Measurements from ENCODE around the gene OTOGL.

Gene OTOGL

DNA sequence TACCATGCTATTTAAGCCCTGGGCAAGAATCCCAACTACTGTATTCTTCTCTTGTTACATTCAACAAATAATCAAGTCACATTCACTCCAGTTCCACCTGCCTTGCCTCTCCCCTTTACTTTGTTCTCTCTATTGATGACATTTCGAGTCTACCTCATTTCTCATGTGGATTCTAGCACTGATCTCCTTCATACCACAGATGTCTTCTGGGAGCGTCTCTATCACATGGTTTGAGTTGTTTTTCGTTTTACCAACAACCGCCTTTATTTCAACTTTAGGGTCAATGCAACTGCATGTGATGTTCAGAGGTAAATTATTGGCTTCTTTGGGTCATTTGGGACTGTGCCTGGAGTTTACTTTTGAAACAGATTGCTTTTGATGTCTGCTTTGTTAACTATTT is 40.7 kb downstream of the OTOGL start:
- no peak for DNase-seq

DNA sequence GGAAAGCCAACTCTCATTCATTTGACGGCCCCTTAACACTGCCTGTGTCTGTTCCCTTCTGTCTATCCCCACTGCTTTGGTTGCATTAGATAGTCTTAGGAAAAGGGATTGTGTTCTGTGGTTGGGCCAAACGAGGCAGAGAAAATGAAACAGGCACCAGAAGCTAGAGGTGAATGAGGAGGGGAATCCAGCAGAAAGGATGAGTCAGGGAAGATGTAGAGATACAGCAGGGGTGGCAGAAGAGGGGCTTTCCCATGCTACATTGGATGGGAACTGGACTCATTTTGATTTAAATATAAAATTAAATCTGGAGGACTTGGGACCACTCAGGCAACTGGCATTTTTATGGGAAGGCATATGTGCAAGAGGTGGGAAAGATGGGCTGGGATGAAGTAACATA is 43.3 kb downstream of the OTOGL start:
- no peak for DNase-seq

DNA sequence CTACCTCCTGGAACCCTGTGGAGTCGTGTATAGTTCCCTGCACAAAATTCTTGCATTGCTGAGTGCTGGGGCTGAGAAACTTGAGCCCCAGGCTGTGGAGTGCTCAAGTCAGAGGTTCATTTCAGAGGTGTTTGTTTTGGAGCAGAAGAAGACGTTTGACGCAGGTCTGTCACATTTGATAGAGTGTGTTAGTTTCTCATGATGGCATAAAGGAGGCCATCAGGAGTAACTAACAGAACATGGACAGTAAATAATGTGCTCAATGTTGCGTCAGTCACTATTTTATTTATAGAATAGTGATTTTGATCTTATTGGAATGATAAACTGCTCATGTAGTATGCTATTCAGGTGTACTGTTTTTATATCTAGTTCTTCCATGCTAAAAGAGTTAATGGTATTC is 44.2 kb downstream of the OTOGL start:
- DNase-seq = no peak

DNA sequence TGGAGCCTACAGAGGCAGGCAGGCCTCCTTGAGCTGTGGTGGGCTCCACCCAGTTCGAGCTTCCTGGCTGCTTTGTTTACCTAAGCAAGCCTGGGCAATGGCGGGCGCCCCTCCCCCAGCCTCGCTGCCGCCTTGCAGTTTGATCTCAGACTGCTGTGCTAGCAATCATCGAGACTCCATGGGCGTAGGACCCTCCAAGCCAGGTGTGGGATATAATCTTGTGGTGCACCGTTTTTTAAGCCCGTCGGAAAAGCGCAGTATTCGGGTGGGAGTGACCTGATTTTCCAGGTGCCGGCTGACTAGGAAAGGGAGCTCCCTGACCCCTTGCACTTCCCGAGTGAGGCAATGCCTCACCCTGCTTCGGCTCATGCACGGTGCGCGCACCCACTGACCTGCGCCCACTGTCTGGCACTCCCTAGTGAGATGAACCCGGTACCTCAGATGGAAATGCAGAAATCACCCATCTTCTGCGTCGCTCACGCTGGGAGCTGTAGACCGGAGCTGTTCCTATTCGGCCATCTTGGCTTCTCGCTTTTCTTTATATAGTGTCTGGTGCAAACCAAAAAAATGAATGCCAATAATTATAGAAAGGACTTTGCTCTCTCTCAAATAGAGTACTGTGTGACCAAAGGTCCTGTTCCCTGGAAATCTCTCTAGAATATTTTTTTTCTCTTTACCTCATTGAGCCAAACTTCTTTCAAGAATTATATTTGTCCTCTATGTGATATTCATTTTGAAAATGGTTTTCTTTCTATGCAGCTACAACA is 50.4 kb downstream of the OTOGL start:
- peak in 1 of 2 experiments; percentile 38 for DNase-seq

DNA sequence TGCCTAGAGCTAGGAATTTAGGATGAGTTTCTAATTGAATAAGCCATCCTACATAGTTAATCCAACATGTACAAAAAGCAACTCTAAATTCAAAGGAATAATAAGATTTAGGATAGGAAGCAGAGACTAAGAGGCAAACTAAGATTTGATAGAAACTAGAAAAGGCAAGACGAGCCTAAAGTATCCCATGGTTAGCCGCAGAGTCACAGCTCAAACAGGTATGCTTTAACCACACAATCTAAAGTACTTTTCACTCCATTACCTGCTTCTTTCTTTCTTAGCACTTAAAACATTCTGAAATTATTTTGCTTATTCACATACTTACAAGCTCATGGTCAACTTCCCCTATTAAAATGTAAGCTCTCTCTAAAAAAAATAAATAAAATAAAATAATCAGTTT is 51.8 kb downstream of the OTOGL start:
- no peak for DNase-seq

DNA sequence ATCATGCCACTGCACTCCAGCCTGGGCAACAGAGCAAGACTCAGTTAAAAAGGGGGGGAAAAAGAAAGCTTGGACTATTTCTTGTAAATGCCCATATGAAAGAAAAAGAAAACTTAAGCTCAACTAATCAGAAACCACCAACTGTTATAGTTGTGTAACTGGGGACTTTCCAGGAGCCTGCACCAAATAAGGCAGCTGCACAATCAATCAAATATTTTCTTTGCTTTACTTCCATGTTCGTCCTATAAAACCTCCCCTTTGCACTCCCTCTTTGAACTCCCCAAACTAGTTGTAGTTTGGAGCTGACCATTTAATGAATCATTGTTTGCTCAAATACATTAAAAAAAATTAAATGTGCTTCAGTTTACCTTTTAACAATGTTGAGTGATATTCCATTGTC is 54.9 kb downstream of the OTOGL start:
- no peak for DNase-seq

DNA sequence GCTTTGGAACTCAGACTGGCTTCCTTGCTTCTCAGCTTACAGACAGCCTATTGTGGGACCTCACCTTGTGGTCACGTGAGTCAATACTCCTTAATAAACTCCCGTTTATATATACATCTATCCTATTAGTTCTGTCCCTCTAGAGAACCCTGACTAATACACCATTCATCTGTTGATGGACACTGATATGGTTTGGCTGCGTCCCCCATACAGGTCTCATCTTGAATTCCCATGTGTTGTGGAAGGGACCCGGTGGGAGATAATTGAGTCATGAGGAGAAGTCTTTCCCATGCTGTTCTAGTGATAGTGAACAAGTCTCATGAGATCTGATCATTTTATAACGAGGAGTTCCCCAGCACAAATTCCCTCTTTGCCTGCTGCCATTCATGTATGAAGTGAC is 57.0 kb downstream of the OTOGL start:
- no peak for DNase-seq

DNA sequence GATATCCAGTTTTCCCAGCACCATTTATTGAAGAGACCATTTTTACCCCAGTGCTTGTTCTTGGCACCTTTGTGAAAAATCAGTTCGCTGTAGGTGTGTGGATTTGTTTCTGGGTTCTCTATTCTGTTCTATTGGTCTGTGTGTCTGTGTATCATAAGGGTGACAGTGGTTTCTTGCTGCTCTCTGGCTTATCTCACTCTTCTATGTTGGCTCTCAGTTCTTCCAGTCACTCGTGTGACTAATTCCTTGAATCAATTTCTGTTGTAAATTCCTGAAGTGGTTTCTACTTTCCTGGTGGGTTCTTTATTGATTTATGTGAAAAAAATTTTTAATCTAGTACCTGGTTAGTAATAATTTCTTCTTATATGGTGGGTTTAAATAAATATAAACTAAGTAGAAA is 58.3 kb downstream of the OTOGL start:
- no peak for DNase-seq

DNA sequence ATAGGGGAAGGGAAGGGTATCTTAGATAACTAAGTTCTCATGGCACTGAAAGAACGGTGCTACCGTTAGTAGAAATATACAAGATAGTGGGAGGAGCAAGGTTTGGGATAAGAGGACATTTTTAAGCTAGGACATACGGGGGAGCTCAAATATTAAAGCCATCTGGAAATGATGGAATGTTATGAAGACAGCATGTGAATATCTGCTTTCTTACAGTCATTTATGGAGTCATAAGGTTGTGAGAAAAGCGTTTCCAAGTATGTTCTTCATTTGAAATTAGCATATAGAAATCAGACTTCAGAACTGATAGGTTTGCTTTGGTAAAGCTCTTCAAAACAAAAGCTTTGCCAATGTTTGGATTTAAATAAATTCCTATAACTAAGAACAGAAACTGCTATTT is 62.3 kb downstream of the OTOGL start:
- no peak for DNase-seq

DNA sequence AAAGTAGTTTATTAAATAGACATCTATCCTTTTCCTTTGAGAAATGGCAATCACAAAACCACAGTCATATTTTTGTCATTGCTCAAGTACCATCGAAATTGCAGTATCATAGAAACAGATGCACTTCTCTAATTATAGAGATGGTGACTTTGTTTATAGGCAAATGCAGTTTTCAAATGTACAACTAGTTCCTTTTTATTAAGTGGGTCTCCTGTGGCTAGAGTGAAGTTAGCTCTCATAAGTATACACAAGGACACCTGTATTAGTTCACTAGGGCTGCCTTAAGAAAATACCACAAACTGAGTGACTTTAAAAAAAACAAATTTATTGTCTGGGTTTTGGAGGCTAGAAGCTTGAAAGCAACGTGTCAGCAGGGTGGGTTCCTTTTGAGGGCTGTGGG is 62.8 kb downstream of the OTOGL start:
- no peak for DNase-seq

DNA sequence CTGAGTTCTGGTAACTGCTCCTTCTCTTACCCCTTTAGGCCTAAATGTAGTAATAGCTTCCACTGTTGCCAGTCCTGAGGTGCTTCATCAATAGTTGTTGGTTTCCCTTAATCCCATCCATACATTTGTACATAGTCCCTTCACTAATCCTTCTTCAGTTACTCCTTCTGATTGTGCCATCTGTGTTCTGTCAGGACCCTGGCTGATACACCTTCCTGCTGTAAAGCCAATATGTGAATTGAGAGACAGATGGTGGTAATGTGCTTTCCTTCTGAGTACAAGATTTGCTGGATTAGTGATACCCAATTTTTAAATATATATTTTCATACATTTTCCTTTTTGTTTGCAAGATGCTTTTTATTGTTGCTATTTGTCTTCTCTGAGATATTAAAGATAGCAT is 66.4 kb downstream of the OTOGL start:
- no peak for DNase-seq

DNA sequence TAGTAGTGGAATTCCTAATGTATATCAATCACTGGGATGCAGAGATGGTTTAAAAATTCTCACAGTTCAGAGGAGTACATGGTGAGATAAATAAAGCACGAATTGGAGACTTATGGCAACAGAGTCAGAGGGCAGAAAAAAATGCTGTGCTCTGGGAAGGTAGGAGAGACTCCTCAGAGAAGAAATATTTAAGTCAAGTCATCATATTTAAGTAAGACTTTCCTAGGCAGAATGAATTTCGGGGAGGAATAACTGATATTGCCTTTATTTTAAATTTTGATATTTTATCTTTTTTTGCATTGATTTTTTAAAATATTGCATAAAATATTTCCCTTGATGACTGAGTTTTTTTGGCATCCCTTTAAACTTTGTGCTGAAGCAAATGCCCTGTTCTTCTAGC is 67.4 kb downstream of the OTOGL start:
- no peak for DNase-seq

DNA sequence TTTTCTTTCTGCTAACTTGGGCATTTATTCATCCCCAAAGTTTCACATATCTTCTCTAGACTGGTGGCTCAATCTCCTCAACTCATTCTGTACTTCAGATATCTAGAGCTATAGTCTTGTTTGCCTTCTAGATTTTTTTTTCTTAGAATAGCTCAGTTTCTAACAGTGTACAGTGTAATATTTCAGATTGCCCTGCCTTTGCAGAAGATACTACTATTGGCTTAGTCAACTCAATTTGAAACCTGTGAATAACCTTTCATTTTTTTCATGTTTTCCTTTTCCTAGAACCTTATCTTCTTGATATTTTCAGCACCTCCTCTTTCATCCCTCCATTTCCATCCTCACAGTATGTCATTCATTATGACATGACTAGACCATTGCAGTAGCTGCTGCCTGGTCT is 69.6 kb downstream of the OTOGL start:
- no peak for DNase-seq

DNA sequence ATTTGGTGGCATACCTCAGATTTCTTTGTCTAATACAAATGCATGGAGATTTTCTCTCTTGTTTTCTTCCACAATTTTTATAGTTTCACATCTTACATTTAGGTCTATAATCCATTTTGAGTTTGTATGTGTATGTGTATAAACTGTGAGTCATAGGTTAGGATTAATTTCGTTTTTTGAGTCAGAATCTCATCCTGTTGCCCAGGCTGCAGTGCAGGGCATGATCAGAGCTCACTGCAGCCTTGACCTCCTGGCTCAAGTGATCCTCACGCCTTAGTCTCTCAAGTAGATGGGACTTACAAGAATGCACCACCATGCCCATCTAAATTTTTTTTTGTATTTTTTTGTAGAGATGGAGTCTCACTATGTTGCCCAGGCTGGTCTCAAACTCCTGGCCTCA is 71.6 kb downstream of the OTOGL start:
- no peak for DNase-seq

DNA sequence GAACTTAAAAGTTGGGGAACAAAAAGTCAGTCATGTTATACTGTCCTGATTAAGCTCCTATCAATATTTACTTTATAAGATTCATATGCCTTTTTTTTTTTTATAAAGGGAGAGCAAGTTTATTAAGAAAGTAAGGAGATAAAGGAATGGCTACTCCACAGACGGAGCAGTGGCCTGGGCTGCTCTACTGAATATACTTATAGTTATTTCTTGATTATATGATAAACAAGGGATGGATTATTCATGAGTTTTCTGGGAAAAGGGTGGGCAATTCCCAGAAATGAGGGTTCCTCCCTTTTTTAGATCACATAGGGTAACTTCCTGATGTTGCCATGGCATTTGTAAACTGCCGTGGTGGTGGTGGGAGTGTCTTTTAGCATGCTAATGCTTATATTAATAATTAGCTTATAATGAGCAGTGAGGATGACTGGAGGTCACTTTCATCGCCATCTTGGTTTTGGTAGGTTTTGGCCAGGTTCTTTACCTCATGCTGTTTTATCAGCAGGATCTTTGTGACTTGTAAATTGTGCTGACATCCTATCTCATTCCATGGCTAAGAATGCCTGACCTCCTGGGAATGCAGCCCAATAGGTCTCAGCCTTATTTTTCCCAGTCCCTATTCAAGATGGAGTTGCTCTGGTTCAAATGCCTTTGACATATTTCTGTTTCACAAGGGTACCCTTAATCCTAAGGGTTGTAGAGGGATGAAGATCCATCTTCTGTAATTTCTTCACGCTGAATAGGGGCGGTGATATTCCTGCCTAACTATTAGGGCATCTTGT is 73.9 kb downstream of the OTOGL start:
- DNase-seq = no peak

DNA sequence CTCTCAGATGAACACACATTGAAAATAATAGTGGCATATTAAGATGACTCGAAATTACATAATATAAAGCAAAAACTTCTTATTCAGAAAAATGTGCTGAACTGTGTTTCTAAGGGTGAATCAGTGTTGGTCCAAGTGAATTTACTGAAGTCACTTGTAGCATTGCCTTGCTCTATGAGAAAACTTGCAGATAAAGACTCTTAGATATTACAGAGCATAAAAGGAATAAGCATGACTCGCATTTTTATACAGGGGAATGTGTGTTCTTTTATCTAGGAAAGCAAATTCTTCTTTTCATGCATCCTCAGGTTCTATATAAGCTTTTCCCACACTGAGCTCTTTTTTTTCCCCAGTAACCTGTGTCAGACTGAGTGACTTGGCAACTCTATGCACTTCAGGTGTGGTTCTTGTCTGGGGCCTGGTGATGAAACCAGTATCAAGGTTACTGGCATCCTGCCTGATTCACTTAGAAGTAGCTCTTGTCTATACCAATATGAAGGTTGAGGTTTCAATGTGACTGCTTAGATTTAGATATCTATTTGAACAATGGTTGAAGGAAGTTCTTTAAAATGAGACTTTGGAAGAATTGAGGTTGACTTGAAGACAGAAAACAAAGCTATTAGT is 76.1 kb downstream of the OTOGL start:
- no peak for DNase-seq

DNA sequence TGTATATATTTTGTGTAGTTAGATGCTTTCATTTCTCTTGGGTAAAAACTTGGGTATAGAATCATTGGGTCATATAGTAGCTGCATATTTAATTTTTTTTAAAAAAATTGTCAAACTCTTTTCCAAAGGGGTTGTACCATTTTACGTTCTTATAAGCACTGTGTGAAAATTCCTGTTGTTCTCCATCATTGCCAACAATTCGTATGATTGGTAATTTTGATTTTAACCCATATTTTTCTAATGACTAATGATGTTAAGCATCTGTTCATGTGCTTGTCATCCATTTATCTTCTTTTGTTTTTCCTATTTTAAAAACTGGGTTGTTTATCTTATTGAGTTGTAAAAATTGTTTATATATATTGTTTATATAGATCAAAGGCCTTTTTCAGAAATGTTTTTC is 77.4 kb downstream of the OTOGL start:
- DNase-seq = no peak

DNA sequence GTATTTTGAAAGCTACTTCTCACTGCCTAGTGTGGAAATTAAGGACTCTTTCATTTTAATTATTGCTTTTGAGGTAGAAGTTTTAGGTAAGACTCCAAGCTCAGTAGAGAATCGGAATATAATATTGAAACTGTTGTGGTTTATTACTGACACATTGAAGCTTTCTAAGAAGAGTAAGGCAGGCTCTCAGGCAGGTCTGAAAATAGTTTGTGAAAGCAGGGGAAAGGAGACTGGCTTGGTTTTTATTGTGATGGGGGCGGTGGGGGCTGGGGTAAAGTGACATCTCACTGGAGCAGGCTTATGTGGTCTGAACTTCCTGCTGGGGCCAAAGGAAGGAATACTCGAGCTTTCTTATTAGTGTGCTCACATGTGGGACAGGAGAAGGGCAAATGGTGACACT is 79.5 kb downstream of the OTOGL start:
- DNase-seq = no peak

DNA sequence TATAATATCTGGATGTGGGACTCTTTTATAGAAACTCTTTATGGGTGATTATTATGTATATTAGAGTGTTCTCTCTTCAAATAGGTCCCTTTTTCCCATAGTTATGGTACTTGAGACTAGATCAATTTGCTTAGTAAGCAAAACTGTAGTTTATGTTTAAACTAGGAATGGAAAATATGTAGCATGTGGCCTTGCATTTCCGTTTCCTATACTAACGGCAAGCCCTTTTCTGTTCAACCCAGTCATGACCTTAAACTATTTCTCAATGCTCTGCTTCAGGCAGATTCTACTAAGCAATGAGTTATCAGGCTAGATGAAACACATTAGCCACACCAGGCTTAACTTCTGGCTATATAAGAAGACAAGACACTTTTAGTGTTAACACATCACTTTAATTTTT is 84.6 kb downstream of the OTOGL start:
- no peak for DNase-seq

DNA sequence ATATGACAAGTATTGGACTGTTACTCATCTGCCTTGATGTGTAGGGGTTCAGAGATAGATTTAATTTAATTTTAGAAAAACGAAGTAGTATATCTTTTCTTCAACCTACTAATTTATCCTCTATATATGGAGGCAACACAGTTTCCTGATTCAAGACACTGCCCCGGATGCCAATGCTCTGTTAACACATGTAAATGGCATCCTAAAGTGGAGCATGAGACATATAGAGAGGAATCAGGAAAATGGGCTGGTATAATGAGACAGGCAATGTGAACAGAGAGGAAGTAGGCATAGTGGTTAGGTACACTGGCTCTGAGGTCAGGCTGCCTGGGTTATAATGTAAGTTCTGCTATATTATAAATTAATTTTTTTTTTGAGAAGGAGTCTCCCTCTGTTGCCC is 85.6 kb downstream of the OTOGL start:
- no peak for DNase-seq

DNA sequence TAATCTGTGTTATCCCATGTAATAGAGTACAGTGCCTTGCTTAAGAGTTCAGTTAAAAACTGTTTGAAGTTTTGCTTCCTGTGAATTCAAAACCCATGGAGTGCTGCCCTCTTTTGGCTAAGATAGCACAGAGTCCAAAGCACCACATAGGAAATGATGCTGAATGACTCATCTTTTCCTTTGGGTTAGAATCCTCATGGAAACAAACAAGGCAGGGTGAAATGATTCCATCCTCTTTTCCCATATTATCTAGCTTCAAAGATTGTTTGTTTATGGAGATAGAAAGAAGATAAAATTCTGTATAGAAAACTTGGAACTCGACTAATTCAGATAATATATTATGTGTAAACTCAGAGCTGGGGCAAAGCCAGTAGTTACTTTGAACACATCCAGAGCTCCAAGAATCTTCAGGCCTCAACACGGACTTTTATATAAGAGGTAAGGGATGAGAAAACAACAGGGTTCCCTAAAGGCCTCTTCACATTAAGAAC is 87.4 kb downstream of the OTOGL start:
- peak in 1 of 2 experiments; percentile 12 for DNase-seq

DNA sequence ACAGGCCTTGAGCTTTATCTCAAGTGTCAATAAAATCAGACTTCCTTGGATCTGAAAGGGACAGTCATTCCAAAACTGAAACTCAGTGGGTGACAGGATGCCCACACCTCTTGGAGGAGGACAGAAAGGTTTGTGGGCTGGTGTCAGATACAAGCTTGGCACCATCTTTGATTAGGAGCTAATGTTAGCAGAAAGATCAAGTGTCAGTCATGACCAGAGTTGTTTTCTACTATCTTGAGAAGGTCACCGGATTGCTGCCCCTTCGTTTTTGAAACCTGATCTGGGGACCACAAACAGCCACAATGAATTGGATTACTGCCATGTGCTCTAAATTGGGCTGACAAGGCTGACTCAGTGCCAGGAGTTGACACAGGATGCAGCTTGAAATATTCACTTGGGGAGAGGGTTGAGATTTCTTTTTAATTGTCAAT is 88.3 kb downstream of the OTOGL start:
- DNase-seq = no peak

DNA sequence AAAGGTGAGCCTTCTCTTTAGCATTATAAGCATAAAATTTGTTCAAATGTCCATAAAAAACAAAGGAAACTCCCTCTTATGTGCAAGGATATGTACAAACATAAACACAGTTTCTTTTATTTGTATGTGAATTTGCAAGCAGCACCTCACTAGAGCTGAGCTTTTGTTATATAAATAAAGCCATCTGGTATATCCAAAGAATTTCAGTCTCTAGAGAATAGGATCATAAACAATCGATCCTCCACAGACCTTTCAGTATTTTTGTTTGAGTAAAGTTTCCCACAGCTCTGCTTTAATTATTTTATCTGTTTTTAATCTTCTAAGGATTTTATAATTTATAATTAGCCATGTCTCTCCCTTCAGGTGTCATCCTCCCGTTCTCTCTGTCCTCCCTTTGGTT is 89.2 kb downstream of the OTOGL start:
- no peak for DNase-seq

DNA sequence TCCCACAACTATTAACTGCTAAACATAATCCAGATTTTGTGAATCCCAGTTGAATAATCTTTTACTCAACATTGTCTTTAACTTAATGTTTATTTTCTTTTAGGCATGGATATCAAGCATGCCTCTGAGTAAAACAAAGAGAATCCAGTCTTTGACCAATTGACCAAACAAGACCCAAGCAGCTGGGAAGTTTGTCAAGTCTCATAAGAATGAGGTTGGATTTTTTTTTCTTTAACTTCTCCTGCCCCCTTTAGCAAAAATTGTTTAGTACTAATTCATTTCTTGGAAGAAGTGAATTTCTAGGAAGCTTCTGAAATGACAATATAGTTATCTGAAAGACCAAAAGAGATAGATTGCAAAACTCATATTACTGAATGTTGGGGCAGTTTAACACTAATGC is 89.9 kb downstream of the OTOGL start:
- DNase-seq = no peak

Measured in NCI-H187 (cell line).